Activated CD4-positive, alpha-beta T cell treated with anti-CD3 and anti-CD28 coated beads, Interleukin-2, amount 50 U/mL, for 16 hours (primary cell): ENCODE results near the gene CCDC57.
A peak's percentile ranks its signal among the peaks of the same experiment; 100 is the strongest.
"Not testable (repeated sequence)": the region's sequence is repeated elsewhere in the genome, so short reads cannot be mapped to it uniquely, and the experiment has no call there.

Source experiments
- DNase-seq: peaks from one replicate; pipeline ENCODE4 v3.0.0-alpha.2; 2020

The CCDC57 gene

GRCh38 chr17:82212331-82213250 is at the start of gene CCDC57:
Gene CCDC57 (minus strand): TSS chr17:82212842. CDS start chr17:82201944, 10,898 bp downstream.
- DNase-seq, result peak; percentile 81

GRCh38 chr17:82262344-82262743 is 49.7 kb upstream of the CCDC57 start:
- no peak for DNase-seq

- not testable (repeated sequence) for DNase-seq
Measured at GRCh38 chr17:82259972-82260961, 47.6 kb upstream of the CCDC57 start.

GRCh38 chr17:82258555-82258954 is 45.9 kb upstream of the CCDC57 start:
- DNase-seq, result no peak

GRCh38 chr17:82257473-82257872 is 44.8 kb upstream of the CCDC57 start:
- DNase-seq, result no peak

- DNase-seq, result no peak
Measured at GRCh38 chr17:82256242-82256885, 43.7 kb upstream of the CCDC57 start.

- DNase-seq, result no peak
Measured at GRCh38 chr17:82255402-82255972, 42.8 kb upstream of the CCDC57 start.

GRCh38 chr17:82254746-82255145 is 42.1 kb upstream of the CCDC57 start:
- DNase-seq, result not testable (repeated sequence)

- DNase-seq, result not testable (repeated sequence)
Measured at GRCh38 chr17:82254096-82254495, 41.5 kb upstream of the CCDC57 start.

GRCh38 chr17:82253179-82253544 is 40.5 kb upstream of the CCDC57 start:
- no peak for DNase-seq

GRCh38 chr17:82252511-82253178 is 40.0 kb upstream of the CCDC57 start:
- DNase-seq, result no peak

GRCh38 chr17:82250868-82251500 is 38.3 kb upstream of the CCDC57 start:
- no peak for DNase-seq

- no peak for DNase-seq
Measured at GRCh38 chr17:82249896-82250581, 37.4 kb upstream of the CCDC57 start.

GRCh38 chr17:82248815-82249674 is 36.4 kb upstream of the CCDC57 start:
- no peak for DNase-seq

GRCh38 chr17:82247856-82248671 is 35.4 kb upstream of the CCDC57 start:
- DNase-seq, result no peak

GRCh38 chr17:82247182-82247823 is 34.7 kb upstream of the CCDC57 start:
- no peak for DNase-seq

GRCh38 chr17:82246365-82247181 is 33.9 kb upstream of the CCDC57 start:
- DNase-seq, result no peak

GRCh38 chr17:82246040-82246364 is 33.4 kb upstream of the CCDC57 start:
- DNase-seq, result no peak
